Measurements from ENCODE around the gene KCNK5. TPM values are rescaled to one million over a fixed set of nuclear protein-coding genes. Genes with fewer than 3 reads are reported as not detected.

Gene KCNK5, protein sequence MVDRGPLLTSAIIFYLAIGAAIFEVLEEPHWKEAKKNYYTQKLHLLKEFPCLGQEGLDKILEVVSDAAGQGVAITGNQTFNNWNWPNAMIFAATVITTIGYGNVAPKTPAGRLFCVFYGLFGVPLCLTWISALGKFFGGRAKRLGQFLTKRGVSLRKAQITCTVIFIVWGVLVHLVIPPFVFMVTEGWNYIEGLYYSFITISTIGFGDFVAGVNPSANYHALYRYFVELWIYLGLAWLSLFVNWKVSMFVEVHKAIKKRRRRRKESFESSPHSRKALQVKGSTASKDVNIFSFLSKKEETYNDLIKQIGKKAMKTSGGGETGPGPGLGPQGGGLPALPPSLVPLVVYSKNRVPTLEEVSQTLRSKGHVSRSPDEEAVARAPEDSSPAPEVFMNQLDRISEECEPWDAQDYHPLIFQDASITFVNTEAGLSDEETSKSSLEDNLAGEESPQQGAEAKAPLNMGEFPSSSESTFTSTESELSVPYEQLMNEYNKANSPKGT
- total RNA-seq (10 to 100 TPM in 1 of 2 donors, 1 to 10 TPM in 1; 3.7 to 19.1 TPM), polyA plus RNA-seq (1 to 10 TPM; 5.4 to 9.6 TPM)

DNA sequence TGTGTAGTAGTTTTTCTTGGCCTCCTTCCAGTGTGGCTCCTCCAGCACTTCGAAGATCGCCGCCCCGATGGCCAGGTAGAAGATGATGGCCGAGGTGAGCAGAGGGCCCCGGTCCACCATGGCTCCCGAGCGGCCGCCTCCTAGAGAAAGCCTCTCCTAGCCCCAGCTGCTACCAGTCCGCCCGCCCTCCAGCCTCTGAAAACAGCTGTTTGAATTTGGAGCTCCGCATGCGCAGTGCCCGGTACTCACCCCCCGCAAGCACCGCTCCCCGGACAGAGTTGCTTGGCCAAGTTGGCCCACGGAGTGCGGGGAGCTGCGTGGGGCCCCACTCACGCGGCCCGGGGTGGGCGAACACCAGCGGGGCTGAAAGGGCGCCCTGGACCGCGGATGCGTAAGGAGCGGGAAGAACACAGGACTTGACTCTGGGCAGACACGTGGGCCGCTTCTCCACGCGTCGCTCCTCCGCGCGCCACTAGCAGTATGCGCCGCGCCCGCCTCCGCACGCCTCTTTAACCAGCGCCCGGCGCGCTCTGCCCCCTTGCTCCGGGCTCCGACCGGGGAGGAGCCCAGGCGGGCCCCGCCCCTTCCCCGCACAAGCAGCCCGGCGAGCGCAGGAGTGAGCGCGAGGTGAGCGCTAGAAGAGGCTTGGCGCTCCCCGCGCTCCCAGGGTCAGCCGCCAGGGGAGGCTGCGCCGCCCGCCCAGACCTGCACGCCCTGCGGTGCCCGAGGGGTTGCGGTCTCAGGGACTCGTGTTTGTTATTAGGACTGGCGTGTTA lies at the start of gene KCNK5:
TSS of gene KCNK5 (minus strand) at position 484 of the 776 bp plus-strand sequence. CDS start at position 120, 364 bp downstream.
- Histone ChIP-seq H3K9ac (ENCODE audit: low read depth in 1 of 2, low read length in 2 of 2) (peak within 1 kb of the TSS; percentile 59 to 85), H3K9me3 (ENCODE audit: control insufficient read depth in 4 of 4, low read length in 3 of 4) (no peaks in the 10 kb centered on the region), H3K4me3 (ENCODE audit: low read depth in 1 of 3, low read length in 3 of 3) (peak within 1 kb of the TSS; percentile 75 to 82 (median 80)), H3K27ac (ENCODE audit: low read depth in 1 of 2, low read length in 2 of 2) (peak within 1 kb of the TSS; percentile 87 to 91), H3K4me1 (ENCODE audit: control insufficient read depth in 4 of 4, insufficient read depth in 4 of 4, low read length in 3 of 4) (peaks cover 10 to 45% (median 36%) of the 10 kb centered on the region in 4 donors), H3K36me3 (ENCODE audit: control insufficient read depth in 4 of 4, insufficient read depth in 3 of 4, low read depth in 1 of 4, low read length in 3 of 4) (no peaks in the 10 kb centered on the region), H3K27me3 (ENCODE audit: control insufficient read depth in 4 of 4, insufficient read depth in 4 of 4, low read length in 3 of 4) (no peaks in the 10 kb centered on the region)
- WGBS = under 1% methylated on average over 73 of the region's 73 CpGs
- TF ChIP-seq REST (IDR thresholded peaks at IDR 0.05) (peak; percentile 94), RXRA (IDR thresholded peaks at IDR 0.05) (no peak), RAD21 (IDR thresholded peaks at IDR 0.05) (peak; percentile 80 to 90), FOXA1 (IDR thresholded peaks at IDR 0.05) (peak; percentile 25), GABPA (IDR thresholded peaks at IDR 0.05 in 1 of 2, conservative IDR thresholded peaks at IDR 0.05 in 1 of 2) (no peak), TAF1 (conservative IDR thresholded peaks at IDR 0.05) (peak; percentile 80), SP1 (IDR thresholded peaks at IDR 0.05) (peak; percentile 70), NR2F2 (IDR thresholded peaks at IDR 0.05) (no peak), HNF4A (conservative IDR thresholded peaks at IDR 0.05) (peak in 1 of 2 donors; percentile 44), YY1 (IDR thresholded peaks at IDR 0.05) (no peak), EGR1 (IDR thresholded peaks at IDR 0.05; ENCODE audit: low read depth in 2 of 2) (peak; percentile 74 to 85)
- TF ChIP-seq, protein P1, sequence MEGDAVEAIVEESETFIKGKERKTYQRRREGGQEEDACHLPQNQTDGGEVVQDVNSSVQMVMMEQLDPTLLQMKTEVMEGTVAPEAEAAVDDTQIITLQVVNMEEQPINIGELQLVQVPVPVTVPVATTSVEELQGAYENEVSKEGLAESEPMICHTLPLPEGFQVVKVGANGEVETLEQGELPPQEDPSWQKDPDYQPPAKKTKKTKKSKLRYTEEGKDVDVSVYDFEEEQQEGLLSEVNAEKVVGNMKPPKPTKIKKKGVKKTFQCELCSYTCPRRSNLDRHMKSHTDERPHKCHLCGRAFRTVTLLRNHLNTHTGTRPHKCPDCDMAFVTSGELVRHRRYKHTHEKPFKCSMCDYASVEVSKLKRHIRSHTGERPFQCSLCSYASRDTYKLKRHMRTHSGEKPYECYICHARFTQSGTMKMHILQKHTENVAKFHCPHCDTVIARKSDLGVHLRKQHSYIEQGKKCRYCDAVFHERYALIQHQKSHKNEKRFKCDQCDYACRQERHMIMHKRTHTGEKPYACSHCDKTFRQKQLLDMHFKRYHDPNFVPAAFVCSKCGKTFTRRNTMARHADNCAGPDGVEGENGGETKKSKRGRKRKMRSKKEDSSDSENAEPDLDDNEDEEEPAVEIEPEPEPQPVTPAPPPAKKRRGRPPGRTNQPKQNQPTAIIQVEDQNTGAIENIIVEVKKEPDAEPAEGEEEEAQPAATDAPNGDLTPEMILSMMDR (IDR thresholded peaks at IDR 0.05; ENCODE audit: low read depth, low read length, missing input control) = peak; percentile 85
- TF ChIP-seq, protein P2, sequence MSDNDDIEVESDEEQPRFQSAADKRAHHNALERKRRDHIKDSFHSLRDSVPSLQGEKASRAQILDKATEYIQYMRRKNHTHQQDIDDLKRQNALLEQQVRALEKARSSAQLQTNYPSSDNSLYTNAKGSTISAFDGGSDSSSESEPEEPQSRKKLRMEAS (IDR thresholded peaks at IDR 0.05) = peak; percentile 55
- peak; percentile 81 for DNase-seq (ENCODE audit: low spot score)
